SK-N-SH (cell line): Measurements from ENCODE around the gene CSNK2B. TPM values are rescaled to one million over a fixed set of nuclear protein-coding genes. Genes with fewer than 3 reads are reported as not detected.

Source experiments
- CTCF ChIA-PET: fragments of 300-600, 350-600 bp; formaldehyde crosslinking; extraction: SDS; loops from one replicate; lab custom pipeline; 2021; lab: Yijun Ruan, JAX
- POLR2A ChIA-PET: fragments of 350-600 bp; sonication (Branson Sonifier 250); formaldehyde crosslinking; extraction: SDS; loops from one replicate; lab custom pipeline; 2020; ENCODE audit warnings: antibody characterized with exemption, inconsistent platforms; lab: Yijun Ruan, JAX
- DNase-seq: peaks from one replicate; pipeline ENCODE4 v3.0.0; 2012
- H2AFZ ChIP-seq: fragments of 200-600 bp; sonication (generic); 2 replicates; pipeline ENCODE4 v1.8.1; 2016; ENCODE audit warnings: antibody characterized with exemption, mild to moderate bottlenecking, low read depth
- H3F3A ChIP-seq: fragments of 200-600 bp; sonication (generic); replicated peaks from 2 replicates; pipeline ENCODE3; 2016; ENCODE audit warnings: antibody characterized with exemption, mild to moderate bottlenecking; ENCODE audit not compliant: insufficient read depth
- H3K27ac ChIP-seq, 2 experiments: fragments of 200-500 bp in 1 of 2; fragments of 200-600 bp in 1 of 2; sonication (Bioruptor generic) in 1 of 2; sonication (generic), shearing (Covaris generic) in 1 of 2; 2 replicates each; pipeline versions ENCODE4 v1.5.1 to v1.6.1; 2014 to 2016; ENCODE audit warnings: low read depth in 2 of 2, inconsistent platforms in 1 of 2, low read length in 1 of 2, mild to moderate bottlenecking in 1 of 2, mixed read lengths in 1 of 2
- H3K27me3 ChIP-seq: fragments of 200-600 bp; sonication (generic), shearing (Covaris generic); 2 replicates; pipeline ENCODE4 v1.6.1; 2016; ENCODE audit warnings: mixed run types; ENCODE audit not compliant: insufficient read depth
- H3K36me3 ChIP-seq, 2 experiments: fragments of 200-500 bp in 1 of 2; fragments of 200-600 bp in 1 of 2; sonication (Bioruptor generic) in 1 of 2; sonication (generic) in 1 of 2; replicated peaks in 1 of 2; 2 replicates each; pipeline versions ENCODE3 to v1.5.1; 2014 to 2016; ENCODE audit warnings: low read length in 1 of 2, mild to moderate bottlenecking in 1 of 2; ENCODE audit not compliant: insufficient read depth in 2 of 2, control insufficient read depth in 1 of 2
- H3K4me1 ChIP-seq, 2 experiments: fragments of 200-500 bp in 1 of 2; fragments of 200-600 bp in 1 of 2; sonication (Bioruptor generic) in 1 of 2; sonication (generic), shearing (Covaris generic) in 1 of 2; 2 replicates each; pipeline versions ENCODE4 v1.5.1 to v1.6.1; 2014 to 2016; ENCODE audit warnings: low read depth in 1 of 2, low read length in 1 of 2, mixed run types in 1 of 2; ENCODE audit not compliant: insufficient read depth in 2 of 2, control insufficient read depth in 1 of 2
- H3K4me2 ChIP-seq: fragments of 200-600 bp; sonication (generic), shearing (Covaris generic); 2 replicates; pipeline ENCODE4 v1.6.1; 2017; ENCODE audit warnings: mixed run types
- H3K4me3 ChIP-seq, 2 experiments: fragments of 200-500 bp in 1 of 2; fragments of 200-600 bp in 1 of 2; sonication (Bioruptor generic) in 1 of 2; sonication (generic), shearing (Covaris generic) in 1 of 2; 2 replicates each; pipeline versions ENCODE4 v1.5.1 to v1.8.1; 2014 to 2016; ENCODE audit warnings: low read depth in 2 of 2, inconsistent platforms in 1 of 2, low read length in 1 of 2, mild to moderate bottlenecking in 1 of 2, mixed read lengths in 1 of 2, moderate library complexity in 1 of 2
- H3K79me2 ChIP-seq: fragments of 200-600 bp; sonication (generic); 2 replicates; pipeline ENCODE4 v1.8.1; 2017; ENCODE audit warnings: mild to moderate bottlenecking; ENCODE audit not compliant: insufficient read depth
- H3K9ac ChIP-seq: fragments of 200-600 bp; sonication (generic); 2 replicates; pipeline ENCODE4 v1.6.1; 2017; ENCODE audit warnings: mixed run types
- H3K9me2 ChIP-seq: fragments of 200-600 bp; sonication (generic); 2 replicates; pipeline ENCODE4 v1.6.1; 2017; ENCODE audit warnings: mixed run types
- H3K9me3 ChIP-seq: fragments of 200-600 bp; sonication (generic); 2 replicates; pipeline ENCODE4 v1.6.1; 2017; ENCODE audit warnings: mixed run types, mild to moderate bottlenecking, moderate library complexity
- H4K20me1 ChIP-seq: fragments of 200-600 bp; sonication (generic); 2 replicates; pipeline ENCODE4 v1.6.1; 2017; ENCODE audit warnings: mild to moderate bottlenecking, mixed run types; ENCODE audit not compliant: insufficient read depth
- ELF1 ChIP-seq: IDR thresholded peaks from 2 replicates; pipeline ENCODE4 v1.4.0; 2012
- EP300 ChIP-seq, 2 experiments: IDR thresholded peaks; 2 replicates each; pipeline versions ENCODE4 v1.4.0 to v1.6.1; 2012; ENCODE audit warnings: borderline replicate concordance in 1 of 2, low read depth in 1 of 2, low read length in 1 of 2
- EZH2phosphoT487 ChIP-seq: fragments of 200-600 bp; sonication (generic); IDR thresholded peaks from 2 replicates; pipeline ENCODE4 v1.6.1; 2017; ENCODE audit warnings: low read depth, mixed run types, mild to moderate bottlenecking, antibody characterized with exemption, moderate library complexity, borderline replicate concordance
- FOXJ3 ChIP-seq: sonication (generic); formaldehyde crosslinking; IDR thresholded peaks from 2 replicates; pipeline ENCODE4 v1.5.1; 2020; ENCODE audit warnings: mild to moderate bottlenecking, missing genetic modification reagents
- GATA2 ChIP-seq: sonication (generic); formaldehyde crosslinking; IDR thresholded peaks from 2 replicates; pipeline ENCODE4 v1.5.0; 2020; ENCODE audit warnings: mild to moderate bottlenecking, missing genetic modification reagents
- JUND ChIP-seq: IDR thresholded peaks from 2 replicates; pipeline ENCODE4 v1.4.0; 2012
- NFIC ChIP-seq: IDR thresholded peaks from 2 replicates; pipeline ENCODE4 v1.4.0; 2012; ENCODE audit warnings: borderline replicate concordance
- NRF1 ChIP-seq: IDR thresholded peaks from 2 replicates; pipeline ENCODE4 v1.6.1; 2012; ENCODE audit warnings: low read depth, mild to moderate bottlenecking, low read length
- RFX5 ChIP-seq: IDR thresholded peaks from 2 replicates; pipeline ENCODE4 v1.6.1; 2012; ENCODE audit warnings: mild to moderate bottlenecking, improper control_type of control experiment, low read length
- SMC3 ChIP-seq: IDR thresholded peaks from 2 replicates; pipeline ENCODE4 v1.6.1; 2012; ENCODE audit warnings: low read depth, low read length, improper control_type of control experiment
- WGBS: methylation state at CpG from one replicate; pipeline ENCODE4 v1.1.6; 2017; ENCODE audit warnings: low lambda C conversion rate; 5-methylcytosine and 5-hydroxymethylcytosine counted together
- polyA plus RNA-seq, 3 experiments: library from polyadenylated mRNA; depleted of rRNA; stranded (reverse); fragments of >200 nt; gene quantifications; 2 replicates each; pipeline ENCODE4 v1.2.3, GENCODE V29; 2012
- TF ChIP-seq, protein P1 (sequence below): fragments of 200-600 bp; sonication (generic); IDR thresholded peaks from 2 replicates; pipeline ENCODE4 v1.6.1; 2017; ENCODE audit warnings: antibody characterized with exemption, mild to moderate bottlenecking, moderate library complexity
- TF ChIP-seq, protein P2 (sequence below): IDR thresholded peaks from 2 replicates; pipeline ENCODE4 v1.6.1; 2012; ENCODE audit warnings: mild to moderate bottlenecking, low read depth, low read length, moderate library complexity
- TF ChIP-seq, protein P3 (sequence below): fragments of 150-350 bp; IDR thresholded peaks from 2 replicates; pipeline ENCODE4 v1.6.1; 2016; ENCODE audit warnings: mild to moderate bottlenecking, low read depth, low read length

The CSNK2B gene
- polyA plus RNA-seq, 1 of the 3 experiments (the other 2 are of a cell fraction): 101 TPM

DNA sequence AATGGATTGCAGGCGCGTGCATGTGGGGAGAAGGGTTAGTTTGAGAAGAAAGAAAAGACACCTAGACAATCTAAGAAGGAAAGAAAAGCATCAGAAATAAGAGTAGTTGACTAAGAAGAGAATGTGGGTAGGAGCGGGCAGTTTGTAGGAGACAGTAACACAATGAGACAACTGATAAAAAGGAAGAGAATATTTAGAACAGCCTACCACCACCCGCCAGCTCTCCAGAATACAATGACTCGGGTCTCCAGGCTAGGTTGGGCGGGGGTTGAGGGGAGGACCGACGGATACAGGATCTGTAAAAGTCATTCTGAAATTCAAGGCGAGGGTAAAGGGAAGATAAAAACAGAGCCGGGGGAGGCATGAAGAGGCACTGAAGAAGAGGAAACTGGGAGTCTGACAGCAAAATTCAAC lies 36.5 kb downstream of the CSNK2B start:
- peaks cover 12% of the 10 kb centered on the region for H3F3A ChIP-seq
- H3K9ac ChIP-seq: peak overlapping the region; percentile 95
- no peak for TF ChIP-seq RFX5
- TF ChIP-seq SMC3: no peak
- TF ChIP-seq, protein P1, sequence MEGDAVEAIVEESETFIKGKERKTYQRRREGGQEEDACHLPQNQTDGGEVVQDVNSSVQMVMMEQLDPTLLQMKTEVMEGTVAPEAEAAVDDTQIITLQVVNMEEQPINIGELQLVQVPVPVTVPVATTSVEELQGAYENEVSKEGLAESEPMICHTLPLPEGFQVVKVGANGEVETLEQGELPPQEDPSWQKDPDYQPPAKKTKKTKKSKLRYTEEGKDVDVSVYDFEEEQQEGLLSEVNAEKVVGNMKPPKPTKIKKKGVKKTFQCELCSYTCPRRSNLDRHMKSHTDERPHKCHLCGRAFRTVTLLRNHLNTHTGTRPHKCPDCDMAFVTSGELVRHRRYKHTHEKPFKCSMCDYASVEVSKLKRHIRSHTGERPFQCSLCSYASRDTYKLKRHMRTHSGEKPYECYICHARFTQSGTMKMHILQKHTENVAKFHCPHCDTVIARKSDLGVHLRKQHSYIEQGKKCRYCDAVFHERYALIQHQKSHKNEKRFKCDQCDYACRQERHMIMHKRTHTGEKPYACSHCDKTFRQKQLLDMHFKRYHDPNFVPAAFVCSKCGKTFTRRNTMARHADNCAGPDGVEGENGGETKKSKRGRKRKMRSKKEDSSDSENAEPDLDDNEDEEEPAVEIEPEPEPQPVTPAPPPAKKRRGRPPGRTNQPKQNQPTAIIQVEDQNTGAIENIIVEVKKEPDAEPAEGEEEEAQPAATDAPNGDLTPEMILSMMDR: no peak
- TF ChIP-seq GATA2 (CRISPR knock-in tag): no peak
- no peak for TF ChIP-seq JUND
- no peak for TF ChIP-seq EZH2phosphoT487
- no peak for TF ChIP-seq NRF1
- no peak for TF ChIP-seq ELF1
- TF ChIP-seq, protein P2, sequence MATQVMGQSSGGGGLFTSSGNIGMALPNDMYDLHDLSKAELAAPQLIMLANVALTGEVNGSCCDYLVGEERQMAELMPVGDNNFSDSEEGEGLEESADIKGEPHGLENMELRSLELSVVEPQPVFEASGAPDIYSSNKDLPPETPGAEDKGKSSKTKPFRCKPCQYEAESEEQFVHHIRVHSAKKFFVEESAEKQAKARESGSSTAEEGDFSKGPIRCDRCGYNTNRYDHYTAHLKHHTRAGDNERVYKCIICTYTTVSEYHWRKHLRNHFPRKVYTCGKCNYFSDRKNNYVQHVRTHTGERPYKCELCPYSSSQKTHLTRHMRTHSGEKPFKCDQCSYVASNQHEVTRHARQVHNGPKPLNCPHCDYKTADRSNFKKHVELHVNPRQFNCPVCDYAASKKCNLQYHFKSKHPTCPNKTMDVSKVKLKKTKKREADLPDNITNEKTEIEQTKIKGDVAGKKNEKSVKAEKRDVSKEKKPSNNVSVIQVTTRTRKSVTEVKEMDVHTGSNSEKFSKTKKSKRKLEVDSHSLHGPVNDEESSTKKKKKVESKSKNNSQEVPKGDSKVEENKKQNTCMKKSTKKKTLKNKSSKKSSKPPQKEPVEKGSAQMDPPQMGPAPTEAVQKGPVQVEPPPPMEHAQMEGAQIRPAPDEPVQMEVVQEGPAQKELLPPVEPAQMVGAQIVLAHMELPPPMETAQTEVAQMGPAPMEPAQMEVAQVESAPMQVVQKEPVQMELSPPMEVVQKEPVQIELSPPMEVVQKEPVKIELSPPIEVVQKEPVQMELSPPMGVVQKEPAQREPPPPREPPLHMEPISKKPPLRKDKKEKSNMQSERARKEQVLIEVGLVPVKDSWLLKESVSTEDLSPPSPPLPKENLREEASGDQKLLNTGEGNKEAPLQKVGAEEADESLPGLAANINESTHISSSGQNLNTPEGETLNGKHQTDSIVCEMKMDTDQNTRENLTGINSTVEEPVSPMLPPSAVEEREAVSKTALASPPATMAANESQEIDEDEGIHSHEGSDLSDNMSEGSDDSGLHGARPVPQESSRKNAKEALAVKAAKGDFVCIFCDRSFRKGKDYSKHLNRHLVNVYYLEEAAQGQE: no peak
- no peak for TF ChIP-seq EP300 (IDR thresholded peaks at IDR 0.05; ENCODE audit: borderline replicate concordance in 1 of 2, low read depth in 1 of 2, low read length in 1 of 2)
- no peak for TF ChIP-seq FOXJ3
- no peak for TF ChIP-seq NFIC
- TF ChIP-seq, protein P3, sequence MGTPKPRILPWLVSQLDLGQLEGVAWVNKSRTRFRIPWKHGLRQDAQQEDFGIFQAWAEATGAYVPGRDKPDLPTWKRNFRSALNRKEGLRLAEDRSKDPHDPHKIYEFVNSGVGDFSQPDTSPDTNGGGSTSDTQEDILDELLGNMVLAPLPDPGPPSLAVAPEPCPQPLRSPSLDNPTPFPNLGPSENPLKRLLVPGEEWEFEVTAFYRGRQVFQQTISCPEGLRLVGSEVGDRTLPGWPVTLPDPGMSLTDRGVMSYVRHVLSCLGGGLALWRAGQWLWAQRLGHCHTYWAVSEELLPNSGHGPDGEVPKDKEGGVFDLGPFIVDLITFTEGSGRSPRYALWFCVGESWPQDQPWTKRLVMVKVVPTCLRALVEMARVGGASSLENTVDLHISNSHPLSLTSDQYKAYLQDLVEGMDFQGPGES: no peak
- TF ChIP-seq, all 33 proteins: peak for 0
- peak overlapping the region; percentile 97 for H3K4me2 ChIP-seq
- ChIA-PET CTCF (interaction anchor here (0.7 to 1.7 kb wide), 4 partner anchors 10 to 126 kb away, joined by 3 to 5 read pairs (median 4); partner anchors contain the start of gene MSH5), POLR2A (interaction anchor here (1.0 to 1.8 kb wide), 5 partner anchors 8 to 128 kb away, joined by 3 to 7 read pairs (median 4); partner anchors contain the start of genes HSPA1B and VARS1)
- H3K27ac ChIP-seq: peak overlapping the region; percentile 87 to 89
- no peaks in the 10 kb centered on the region for H3K27me3 ChIP-seq
- WGBS: 2% methylated on average over 10 of the region's 10 CpGs
- H3K79me2 ChIP-seq: peaks cover 36% of the 10 kb centered on the region
- no peaks in the 10 kb centered on the region for H3K9me2 ChIP-seq
- H3K4me3 ChIP-seq: peak overlapping the region; percentile 81 to 98
- peaks cover 0 to 17% of the 10 kb centered on the region in 2 experiments for H3K36me3 ChIP-seq
- no peak for DNase-seq
- H3K4me1 ChIP-seq: peaks cover 0 to 15% of the 10 kb centered on the region in 2 experiments; a peak in 2 of 4 replicates
- no peaks in the 10 kb centered on the region for H4K20me1 ChIP-seq
- no peaks in the 10 kb centered on the region for H3K9me3 ChIP-seq
- H2AFZ ChIP-seq: peak overlapping the region; percentile 91
